H54 (cell line): ENCODE measurements around the gene AIRE.

Source experiments
- DNase-seq: peaks from one replicate; pipeline ENCODE4 v3.0.0; 2011; ENCODE audit warnings: low spot score, mixed read lengths; ENCODE audit not compliant: insufficient read length
- FAIRE-seq: peaks from 3 replicates; lab custom pipeline; 2011; peaks lifted over from hg19 to GRCh38; lab: Jason Lieb, UNC
- POLR2A ChIP-seq: IDR thresholded peaks from 2 replicates; pipeline ENCODE4 v1.6.1; 2011; ENCODE audit warnings: low read depth, mild to moderate bottlenecking, low read length

The AIRE gene

DNA sequence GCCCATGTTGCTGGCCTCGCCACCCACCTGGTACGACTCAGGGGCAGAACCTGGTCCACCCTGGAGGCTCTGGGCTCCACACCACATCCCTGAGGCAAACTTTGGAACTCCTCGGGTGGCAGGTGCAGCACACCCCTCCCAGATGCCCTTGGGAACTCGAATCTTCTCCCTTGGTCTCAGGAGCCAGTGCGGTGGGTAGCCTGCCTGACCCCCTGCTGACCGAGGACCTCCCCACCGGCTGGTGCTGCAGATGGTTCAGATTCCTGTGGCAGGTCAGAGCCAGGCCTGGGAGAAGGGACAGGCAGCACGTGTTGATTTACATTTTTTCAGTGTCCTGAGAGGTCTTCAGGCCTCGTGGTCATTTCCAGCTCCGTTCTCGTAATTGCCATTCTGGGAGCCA, 59.8 kb downstream of the AIRE start:
- no peak for TF ChIP-seq POLR2A
- no peak for DNase-seq
- no peak for FAIRE-seq

DNA sequence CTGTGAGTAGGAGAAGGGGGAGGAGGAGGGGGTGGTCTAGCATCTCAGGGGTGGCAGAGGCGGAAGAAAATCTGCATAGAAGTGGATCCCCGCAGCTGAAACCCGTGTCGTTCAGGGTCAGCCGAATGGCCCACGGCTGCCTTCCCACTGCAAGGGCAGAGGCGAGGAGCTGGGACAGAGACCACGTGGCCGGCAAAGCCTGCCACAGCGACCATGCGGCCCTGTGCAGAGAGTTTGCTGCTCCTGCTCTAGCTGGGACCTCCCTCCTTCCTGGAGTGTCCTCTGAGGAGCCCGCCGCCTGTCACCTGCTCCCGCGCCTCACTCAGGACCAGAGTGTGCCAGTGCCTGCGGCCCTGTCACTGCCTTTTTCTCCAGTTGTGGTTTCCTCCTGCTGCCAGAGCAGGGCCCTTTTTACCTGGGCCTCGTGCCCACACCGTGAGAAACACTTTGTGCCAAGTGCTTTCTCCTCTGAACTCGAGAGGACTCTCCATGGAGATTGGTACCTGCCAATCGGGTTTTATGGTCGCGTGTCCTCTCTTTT, 62.3 kb downstream of the AIRE start:
- DNase-seq (no peak), FAIRE-seq (no peak)
- no peak for TF ChIP-seq POLR2A
